Activated CD4-positive, CD25-positive, alpha-beta regulatory T cell treated with anti-CD3 and anti-CD28 coated beads, Interleukin-2, amount 50 U/mL, for 72 hours (primary cell): ENCODE data around the gene ANKH.

Experiments used
- DNase-seq: peaks from one replicate; pipeline ENCODE4 v3.0.0; 2021

The ANKH gene

DNA sequence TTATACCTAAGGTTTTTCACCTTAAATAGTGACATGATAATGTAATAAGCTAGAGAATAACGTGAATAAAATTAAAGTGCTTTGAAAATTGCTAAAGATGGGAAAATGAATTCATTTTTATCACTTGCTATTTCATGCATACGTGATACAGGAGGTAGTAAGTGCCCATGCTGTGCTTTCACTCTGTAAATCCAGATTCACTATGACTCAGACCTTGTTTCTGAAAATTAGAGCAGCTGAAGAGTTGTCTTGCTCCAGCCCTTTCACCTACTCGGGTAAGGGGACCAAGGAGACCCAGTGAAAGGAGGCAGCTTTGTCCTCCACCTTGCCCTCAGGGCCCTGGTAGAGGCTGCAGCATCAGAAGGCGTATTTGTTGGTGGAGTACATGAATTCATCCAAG is 87.9 kb downstream of the ANKH start:
- no peak for DNase-seq

DNA sequence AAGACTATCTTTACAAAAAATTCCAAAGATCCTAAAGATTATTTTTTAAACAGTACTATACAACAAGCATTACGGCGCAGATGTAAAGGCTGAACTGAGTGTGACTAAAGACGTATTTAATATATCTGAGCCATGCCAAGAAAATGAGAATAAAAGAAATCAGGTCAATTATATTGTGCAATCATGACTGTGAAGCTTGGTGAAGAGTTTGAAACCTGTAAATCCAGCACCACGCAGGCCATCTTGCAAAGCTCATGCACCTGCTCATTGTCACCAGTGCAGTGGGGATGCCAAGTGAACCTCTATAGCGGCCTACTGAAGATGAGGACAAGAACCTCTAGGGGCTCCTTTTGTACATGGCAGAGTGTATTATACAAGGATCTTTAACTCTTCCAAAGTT is 89.0 kb downstream of the ANKH start:
- no peak for DNase-seq

DNA sequence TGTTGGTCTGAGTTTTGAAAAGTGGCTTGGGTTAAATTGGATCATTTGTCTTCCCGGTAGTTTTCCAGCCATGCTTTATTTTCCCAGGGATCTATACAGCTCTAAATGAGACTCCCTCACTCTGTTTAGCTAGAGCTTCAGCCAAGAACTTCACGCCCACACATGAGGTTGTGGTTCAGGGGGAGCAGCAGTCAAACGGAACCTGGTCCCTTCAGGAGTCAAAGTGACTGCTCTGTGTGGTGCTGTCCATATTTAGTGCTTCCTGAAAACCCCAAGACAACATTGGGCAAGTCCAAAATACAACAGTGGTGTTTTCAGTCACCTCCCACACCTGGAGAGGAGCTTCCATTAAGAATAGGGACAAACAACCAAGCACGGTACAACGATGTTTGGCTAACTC is 90.5 kb downstream of the ANKH start:
- no peak for DNase-seq

DNA sequence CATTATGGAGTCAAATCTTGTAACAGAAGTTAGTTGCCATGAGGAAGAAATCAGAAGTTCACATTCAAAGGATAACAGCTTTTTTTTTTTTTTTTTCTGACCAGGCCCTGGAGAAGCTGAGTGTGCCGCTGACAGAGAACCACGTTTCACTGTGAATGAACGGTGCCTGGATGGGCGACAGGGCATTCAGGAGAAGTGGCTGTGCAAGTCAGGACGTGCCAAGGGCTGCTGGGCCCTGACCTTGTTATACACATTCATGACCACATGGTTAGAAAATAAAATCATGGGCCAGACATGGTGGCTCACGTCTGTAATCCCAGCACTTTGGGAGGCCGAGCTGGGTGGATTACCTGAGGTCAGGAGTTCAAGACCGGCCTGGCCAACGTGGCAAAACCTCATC is 91.6 kb downstream of the ANKH start:
- DNase-seq: no peak

DNA sequence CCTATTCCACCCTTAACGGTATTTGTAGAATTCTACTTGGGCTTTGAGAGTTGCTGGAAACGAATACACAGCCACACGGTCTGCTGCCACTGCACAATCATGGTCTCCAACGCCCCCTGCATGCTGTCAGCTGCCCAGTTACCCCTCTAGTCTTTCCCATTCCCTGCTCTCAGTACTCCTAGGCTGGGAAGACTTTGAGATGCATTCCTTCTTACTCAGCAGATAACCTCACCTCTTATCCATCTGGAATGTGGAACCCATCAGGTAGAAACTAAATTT is 92.8 kb downstream of the ANKH start:
- DNase-seq: no peak

DNA sequence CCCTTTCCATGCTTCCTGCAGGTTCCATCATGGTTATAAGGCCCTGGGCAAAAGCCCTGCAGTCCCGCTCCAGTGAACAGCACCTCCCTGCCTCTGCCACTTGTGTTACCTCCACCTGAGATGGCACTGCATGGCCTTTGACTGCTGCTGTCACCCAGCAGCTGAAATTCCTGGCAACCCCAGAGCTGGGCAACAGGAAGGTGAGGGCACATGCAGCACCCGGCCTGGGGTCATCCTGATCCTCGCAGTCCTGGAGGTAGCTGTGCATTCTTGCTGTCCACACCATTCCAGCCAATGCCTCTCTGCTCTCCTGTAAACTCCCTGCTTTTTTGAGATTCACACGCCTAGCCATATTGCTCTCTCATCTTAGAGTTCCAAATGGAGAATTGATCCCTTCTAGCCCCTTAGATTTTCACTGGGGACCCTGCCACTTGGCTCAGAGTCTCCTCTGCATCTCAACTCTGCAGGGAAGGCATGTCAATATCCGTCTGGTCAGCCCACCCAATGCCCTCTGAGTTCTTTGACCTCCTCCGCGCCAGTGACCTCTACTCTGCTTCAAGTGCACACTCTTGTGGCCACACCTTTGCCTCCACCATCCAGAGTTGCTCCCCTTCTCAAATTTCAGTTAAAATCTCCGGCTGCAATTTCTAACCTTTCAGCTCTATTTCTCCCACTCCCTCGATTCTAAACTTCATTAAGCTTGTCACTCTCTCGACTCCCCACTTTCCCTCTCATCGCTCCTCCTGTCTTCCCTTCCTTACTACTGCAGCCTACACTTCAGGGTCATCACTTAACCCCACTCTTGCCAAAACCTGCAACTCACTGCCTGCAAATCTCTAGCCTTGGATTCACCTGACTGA is 93.4 kb downstream of the ANKH start:
- DNase-seq: no peak

DNA sequence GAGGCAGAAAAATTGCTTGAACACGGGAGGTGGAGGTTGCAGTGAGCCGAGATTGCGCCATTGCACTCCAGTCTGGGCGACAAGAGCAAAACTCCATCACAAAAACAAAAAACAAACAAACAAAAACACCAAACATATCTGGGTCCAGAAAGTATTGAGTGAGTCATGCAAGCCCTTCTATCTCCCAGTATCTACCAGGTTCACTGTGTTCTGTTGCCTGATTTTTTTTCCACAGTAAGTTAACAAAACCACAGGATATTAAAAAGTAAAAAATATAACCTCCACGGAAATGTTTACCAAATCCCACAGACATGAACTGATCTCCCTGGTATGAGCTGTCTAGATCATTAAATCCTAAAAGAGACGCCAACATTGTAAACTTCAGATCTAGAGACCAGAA is 94.4 kb downstream of the ANKH start:
- DNase-seq: no peak

DNA sequence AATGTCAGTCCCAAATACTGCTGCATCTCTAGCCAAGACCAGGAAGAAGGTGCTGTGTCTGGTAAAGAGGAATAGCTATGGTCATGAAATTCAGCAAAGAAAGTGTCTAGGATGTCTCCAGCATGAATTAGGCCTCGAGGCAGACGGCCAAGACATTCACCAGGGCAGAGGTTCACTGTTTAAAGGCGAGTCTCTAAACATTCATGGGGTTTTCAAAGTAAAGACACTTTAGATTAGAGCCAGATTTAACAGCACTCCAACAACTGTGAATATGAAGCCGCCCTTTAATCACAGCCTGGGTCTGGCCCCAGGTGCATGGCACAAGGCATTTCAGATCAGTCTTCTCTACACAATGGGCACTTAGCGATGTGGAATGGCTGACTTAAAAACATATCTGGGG is 95.0 kb downstream of the ANKH start:
- no peak for DNase-seq

DNA sequence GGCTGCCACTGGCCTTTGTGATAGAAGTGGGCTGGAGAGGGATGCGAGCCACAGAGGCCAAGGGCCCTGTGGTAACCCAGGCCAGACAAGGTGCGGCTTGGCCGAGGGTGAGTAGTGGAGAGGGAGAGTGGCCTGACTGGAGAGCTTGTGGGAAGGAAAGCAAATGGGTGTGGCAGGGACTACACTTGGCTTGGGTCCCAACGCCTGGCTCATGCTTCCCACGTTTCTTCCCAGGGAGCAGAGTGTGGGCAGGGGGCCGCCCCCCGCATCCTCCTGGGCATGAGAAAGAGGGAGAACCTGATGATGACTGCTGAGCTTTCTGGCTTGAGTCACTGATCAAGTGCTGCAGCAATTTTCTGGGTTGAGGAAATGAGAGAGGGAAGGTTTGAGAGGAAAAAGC is 95.7 kb downstream of the ANKH start:
- DNase-seq: no peak

DNA sequence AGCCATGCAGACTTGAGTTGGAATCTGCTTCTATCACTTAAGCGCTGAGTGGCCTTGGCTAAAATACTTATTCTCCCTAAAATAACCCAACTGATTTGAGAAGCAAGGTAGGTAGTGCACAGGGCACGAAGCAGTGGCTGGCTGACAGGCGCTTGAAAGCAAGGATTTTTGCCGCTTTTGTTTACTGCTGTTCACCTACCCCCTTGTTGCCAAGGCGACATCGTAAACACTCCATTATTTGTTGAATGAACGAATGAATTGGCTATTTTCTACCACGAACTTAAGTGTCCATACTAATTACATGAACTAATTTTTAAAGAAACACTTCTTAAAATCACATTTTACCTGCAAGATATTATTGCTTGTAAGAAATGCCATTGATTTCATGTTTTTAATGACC is 98.0 kb downstream of the ANKH start:
- no peak for DNase-seq

DNA sequence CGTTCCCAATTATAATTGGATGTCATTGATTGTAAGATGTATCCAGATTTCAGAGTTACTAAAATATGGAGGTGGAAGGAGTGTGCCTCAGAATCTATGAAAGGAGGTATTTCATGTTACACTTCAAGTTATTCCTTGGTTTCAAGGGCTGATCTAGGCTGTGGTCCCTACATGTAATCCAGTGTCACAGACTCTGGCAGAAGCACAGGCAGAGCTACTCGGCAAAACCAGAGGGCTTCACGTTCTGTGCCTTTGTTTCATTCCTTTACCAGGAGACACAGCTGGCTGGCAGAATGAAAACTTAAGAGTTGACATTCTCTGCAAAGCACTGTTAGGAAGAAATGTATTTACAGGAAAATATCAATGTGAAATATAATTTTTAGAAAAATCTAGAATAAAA is 99.6 kb downstream of the ANKH start:
- no peak for DNase-seq

DNA sequence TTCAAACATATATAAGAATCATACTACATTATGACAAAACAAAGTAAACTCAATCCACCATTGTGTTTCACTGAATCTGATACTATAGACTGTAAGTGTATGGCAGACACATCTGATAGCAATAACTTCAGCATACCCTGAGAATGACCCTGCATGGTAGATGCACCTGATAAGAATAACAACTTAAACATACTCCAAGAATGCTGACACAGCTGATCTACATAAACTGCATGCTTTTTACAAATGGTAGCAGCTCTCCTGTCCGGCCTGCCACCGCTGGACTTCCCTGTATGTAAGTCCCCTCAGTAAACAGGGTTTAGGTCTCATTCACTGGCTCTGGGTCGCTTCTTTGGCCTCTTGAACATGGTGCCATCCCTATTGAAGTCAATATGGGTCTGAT is 100.4 kb downstream of the ANKH start:
- no peak for DNase-seq

DNA sequence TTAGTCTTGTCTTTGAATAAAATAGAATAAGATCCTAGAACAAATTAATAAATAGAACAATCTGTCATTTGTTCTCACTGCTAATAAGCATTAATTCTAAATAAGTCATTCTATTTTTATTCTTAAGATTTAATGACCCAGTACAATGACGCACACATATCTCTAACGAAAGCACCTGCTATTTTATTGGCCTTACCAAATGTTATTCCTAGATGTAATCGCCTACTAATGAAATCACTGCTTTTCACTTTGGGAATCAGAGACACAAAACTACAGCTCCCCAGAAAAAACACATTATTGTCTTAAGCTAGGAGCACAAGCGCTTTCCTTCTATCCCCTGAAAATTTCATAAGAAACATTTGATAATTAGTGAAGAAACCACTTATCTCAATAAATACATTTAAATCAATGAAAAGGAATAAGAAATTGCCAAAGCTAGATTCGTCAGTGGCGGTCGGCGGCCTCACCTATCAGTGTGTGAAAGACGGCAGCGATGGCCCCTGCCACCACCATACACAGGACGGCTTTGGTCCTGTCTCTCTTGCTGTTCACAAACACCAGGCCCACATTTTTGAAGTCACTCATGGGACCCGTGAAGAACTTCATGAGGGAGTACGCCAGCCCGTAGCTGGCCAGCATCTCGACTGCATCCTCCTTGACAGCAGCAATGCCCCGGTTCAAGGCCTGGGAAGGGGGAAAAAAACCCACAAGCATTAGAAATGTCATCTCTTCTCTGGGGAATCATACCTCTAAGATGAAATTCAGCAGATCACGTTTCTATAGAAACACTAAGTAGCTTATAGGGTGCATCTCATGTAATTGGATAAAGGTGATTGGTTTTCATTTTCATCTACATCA is 102.8 kb downstream of the ANKH start:
- no peak for DNase-seq

DNA sequence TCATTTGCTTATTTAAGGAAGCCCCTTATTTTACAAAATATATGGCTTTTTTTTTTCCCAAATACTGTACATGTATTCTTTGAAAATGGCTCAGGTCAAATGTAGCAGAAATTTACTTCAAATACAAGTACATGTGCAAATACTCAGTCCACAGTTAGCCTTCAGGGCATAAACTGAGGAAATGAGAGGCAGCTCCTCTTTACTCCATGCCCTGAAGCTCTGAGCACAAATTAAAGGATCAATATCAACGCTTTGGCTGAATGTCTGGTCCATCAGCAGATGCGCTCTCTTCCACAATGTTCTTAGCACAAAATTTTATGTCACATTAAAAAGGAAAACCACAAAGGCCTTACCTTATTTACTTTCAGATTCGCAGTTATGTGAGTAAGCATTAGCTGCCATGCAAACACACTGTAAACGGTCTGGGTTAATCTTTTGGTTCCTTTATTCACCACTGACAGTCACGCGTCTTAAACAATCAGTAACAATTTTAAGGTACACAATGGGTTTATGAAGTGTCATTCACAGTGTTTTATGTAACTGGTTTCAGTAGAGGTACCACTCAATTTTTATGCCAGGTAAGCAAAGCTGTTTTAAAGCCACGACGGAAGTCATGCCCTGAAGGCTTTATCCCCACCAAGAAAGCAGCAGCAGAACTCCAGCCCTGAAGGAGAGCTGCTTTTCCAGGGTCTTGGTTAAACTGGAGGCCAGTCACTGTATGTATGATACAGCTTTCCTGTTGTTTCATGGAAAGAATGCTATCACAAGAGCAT is 103.7 kb downstream of the ANKH start:
- no peak for DNase-seq

DNA sequence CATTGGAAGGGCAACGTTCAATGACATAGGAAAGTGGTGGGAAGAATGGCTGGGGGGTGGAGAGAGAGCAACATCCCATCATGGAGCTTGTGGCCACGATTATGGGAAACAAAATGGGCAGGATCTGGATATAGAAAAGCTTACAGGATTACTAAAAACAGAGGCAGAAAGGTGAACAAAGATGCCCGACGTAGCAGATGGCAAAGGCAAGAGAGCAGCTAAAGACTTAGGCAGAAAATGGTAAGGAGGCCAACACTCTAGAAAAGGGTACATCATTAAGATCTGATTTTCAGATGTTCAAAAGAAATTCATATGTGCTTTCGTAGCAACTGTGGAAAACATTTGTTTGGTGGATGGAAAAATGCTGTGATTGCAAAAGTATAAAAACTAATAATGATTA is 104.5 kb downstream of the ANKH start:
- no peak for DNase-seq

DNA sequence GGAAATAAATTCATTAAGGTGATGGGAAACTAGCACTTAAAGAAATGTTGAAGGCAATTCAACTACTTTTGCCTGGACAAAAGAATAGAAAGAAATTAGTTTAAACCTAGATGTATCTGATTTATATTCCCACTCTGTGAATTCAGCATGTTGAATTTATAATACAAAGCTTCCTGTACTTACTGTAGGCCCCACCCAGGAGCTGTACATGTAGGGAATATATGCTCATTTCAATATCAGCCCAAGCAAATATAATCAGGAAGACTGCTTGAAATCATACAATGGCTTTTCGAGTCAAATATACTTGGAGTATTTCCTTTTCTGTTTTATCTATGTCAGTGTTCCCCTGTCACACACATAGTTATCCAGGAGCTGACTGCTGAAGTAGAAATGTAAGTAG is 105.0 kb downstream of the ANKH start:
- no peak for DNase-seq

DNA sequence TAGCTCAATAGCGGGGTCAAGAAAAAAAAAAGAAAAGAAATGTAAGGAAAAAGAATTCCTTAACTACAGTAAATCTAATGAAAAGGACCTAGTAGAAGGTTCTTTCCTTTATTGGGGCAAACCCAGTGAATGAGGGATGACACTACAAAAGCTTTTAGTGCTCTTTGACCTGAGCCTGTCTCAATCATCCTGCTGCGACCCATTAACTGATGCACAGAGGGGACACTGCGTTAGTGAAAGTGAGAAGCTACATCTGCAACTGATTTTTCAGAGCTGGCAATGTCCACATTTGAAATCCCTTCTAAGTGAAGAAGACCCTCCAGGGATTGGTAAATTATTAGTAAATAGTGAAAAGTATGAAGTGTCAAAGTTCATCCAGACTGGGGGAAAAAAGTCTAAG is 106.0 kb downstream of the ANKH start:
- no peak for DNase-seq

DNA sequence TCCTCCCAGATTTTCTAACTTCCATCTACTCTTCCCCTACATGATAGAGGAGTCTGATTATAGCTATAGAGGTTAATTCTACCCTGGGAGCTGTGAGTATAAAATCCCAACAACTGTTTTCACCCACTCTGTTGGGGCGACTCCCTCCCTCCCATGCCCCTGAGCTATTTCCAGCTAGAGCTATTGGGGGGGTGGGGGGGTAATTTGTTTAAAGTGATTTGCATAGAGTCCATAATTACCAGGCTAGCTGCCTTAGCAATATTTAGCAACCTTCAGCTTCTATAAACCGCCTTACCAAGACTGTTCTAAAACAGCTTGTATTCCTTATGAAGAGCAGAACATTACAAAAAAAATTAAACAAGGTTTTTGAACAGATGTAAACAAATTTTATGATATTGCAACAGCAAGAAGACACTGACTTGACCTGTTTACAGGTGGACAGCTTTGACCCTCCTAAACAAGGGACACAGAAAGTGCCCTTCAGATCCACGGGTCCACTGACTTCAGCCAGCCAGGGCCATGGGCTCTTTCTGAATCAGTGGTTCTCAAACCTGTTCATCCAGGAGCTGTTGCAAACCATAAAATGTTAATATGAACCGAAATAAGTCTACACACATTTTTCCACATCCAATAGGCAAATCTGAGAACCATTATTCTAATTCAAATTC is 108.9 kb downstream of the ANKH start:
- no peak for DNase-seq

DNA sequence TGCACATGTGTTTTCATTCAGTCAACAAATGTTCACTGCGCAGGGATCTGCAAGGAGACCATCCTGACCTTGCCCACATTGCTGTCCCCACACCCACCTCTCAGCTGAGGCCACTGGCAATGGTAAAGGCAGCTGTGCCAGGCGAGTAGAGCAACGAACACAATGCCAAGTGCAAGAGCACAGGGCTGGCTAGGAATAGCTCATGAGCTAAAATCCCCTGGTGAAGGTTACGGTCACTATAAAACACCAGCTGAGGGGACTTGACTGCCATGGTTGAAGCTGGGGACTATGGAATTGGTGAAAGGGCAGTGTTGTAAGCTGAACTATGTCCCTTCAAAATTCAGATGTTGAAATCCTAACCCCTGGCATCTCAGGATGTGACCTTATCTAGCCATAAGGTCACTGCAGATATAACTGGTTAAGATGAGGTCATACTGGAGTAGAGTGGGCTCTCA is 111.0 kb downstream of the ANKH start:
- no peak for DNase-seq

DNA sequence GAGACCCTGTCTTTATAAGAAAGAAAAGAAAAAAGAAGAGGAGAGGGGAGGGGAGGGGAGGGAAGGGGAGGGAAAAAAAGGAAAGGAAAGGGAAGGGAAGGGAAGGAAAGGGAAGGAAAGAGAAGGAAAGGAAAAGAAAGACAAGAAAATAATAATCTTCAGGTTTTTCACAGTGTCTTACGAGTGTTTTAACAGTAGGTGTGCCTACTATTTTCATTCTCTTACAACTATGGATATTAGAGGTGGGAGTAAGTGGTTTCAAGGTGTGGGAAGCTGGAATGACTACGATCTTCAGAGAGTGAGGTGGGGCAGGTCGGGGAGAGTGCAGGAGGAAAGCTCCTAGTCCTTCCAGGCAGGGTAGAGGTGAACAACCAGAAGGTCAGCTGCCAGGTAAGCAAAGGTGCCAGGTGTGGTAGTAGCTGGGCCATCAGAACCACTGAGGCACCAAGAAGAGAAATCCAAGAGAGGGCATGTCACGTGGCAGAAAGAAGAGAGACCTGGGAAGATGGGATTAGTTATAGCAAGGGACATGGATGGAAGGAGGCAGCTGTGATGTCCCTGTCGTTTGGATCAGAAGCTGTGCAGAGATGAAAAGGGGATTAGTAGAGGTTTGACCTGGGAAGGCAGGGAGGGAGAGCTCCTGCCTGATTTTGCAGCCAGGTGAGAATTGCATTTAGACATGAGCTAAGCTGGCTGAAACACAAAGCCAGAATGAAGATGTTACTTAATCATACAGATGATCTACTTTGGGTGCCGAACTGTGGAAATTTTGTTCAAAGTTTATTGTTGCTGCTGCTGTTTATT is 111.6 kb downstream of the ANKH start:
- DNase-seq: no peak

DNA sequence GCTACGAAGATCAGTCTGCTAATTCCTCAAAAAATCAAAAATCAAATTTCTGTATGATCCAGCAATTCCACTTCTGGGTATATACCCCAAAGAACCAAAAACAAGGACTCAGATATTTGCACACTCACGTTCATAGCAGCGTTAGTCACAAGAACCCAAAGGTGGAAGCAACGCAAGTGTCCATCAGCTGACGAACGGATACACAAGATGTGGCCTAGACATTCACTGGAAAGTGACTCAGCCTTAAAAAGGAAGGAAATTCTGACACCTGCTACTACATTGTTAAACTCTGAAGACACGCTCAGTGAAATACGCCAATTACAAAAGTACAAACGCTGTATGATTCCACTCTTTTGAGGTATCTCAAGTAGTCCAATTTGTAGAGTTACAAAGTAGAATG is 113.7 kb downstream of the ANKH start:
- no peak for DNase-seq

DNA sequence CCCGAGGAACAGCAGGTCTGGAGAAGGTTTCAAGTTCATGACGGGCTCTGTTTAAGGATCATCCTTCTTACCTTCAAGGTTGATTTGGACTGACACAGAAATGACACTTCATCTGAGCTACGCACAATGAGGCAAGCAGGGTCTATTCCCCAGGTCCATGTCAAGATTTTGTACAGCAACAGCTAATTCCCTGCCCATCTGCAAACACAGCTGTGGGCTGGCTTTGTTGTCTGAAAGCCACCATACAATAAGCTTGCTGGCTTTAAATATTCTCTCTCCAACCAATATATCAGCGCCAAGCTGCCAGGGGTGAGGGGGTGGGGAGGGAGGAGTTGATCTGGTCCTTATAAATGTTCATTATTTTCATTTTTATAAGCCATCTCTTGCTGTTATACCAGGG is 115.1 kb downstream of the ANKH start:
- DNase-seq: no peak
